AG04449 (cell line): ENCODE data around the gene CPNE1.

Source experiments
- CTCF ChIA-PET: fragments of 350-600 bp; formaldehyde crosslinking; extraction: SDS; loops from one replicate; lab custom pipeline; 2021; ENCODE audit warnings: antibody characterized with exemption; lab: Yijun Ruan, JAX
- POLR2A ChIA-PET: fragments of 400-600, 350-600 bp; formaldehyde crosslinking; extraction: SDS; loops from one replicate; lab custom pipeline; 2020; ENCODE audit warnings: antibody characterized with exemption, inconsistent platforms; lab: Yijun Ruan, JAX
- DNase-seq: peaks from one replicate; pipeline ENCODE4 v3.0.0-alpha.2; 2010; ENCODE audit warnings: low read depth, low spot score
- H3K4me3 ChIP-seq: 2 replicates; pipeline ENCODE4 v1.5.1; 2011; ENCODE audit warnings: low read depth, mild to moderate bottlenecking, control low read depth, low read length
- CTCF ChIP-seq: IDR thresholded peaks from one replicate; pipeline ENCODE4 v1.5.1; 2011; ENCODE audit warnings: mild to moderate bottlenecking, moderate library complexity, low read length, control low read depth, inconsistent platforms; ENCODE audit not compliant: insufficient read depth; ENCODE audit errors: missing control alignments

The CPNE1 gene

GRCh38 chr20:35702051-35702823 lies 37.5 kb upstream of the CPNE1 start:
- no peak for TF ChIP-seq CTCF
- H3K4me3 ChIP-seq = no peak overlapping the region
- ChIA-PET CTCF (interaction anchor here (0.6 to 2.3 kb wide), 5 partner anchors 9 to 182 kb away, joined by 3 to 6 read pairs (median 3); no protein-coding TSS in a partner anchor), POLR2A (interaction anchor here (0.5 to 1.5 kb wide), 2 partner anchors 40 to 183 kb away, joined by 3 to 8 read pairs; partner anchors contain the start of gene RBM39)
- no peak for DNase-seq

GRCh38 chr20:35700625-35701148 lies 36.0 kb upstream of the CPNE1 start:
- DNase-seq = no peak
- peak overlapping the region; percentile 98; the same call in 1 of the 2 replicates for H3K4me3 ChIP-seq
- TF ChIP-seq CTCF = no peak
- ChIA-PET CTCF (interaction anchor here (1.0 to 1.7 kb wide), 2 partner anchors 10 to 184 kb away, joined by 3 to 6 read pairs; no protein-coding TSS in a partner anchor), POLR2A (interaction anchor here (1.4 kb wide), 1 partner anchor 184 kb away, joined by 5 read pairs; no protein-coding TSS in a partner anchor)

GRCh38 chr20:35699957-35700624 lies 35.4 kb upstream of the CPNE1 start:
- CTCF ChIA-PET = interaction anchor here (0.6 to 1.7 kb wide), 4 partner anchors 10 to 185 kb away, joined by 3 to 6 read pairs (median 3); no protein-coding TSS in a partner anchor

GRCh38 chr20:35699127-35699956 lies 34.6 kb upstream of the CPNE1 start, which contains the start of the genes NFS1 and ROMO1:
Gene NFS1, minus strand, starts transcription at chr20:35699352. Its CDS starts 64 bp downstream, at chr20:35699288.
Gene ROMO1, plus strand, starts transcription at chr20:35699405. Its CDS starts 228 bp downstream, at chr20:35699633.
- POLR2A ChIA-PET = interaction anchor here (1.0 to 1.4 kb wide), 3 partner anchors 12 to 185 kb away, joined by 3 to 5 read pairs (median 4); no protein-coding TSS in a partner anchor
- DNase-seq = no peak
- peak within 1 kb of the TSS; percentile 98 for H3K4me3 ChIP-seq
- peak; percentile 40 for TF ChIP-seq CTCF
- CTCF ChIA-PET = interaction anchor here (0.6 to 1.7 kb wide), 3 partner anchors 9 to 185 kb away, joined by 3 to 6 read pairs (median 3); no protein-coding TSS in a partner anchor

More at GRCh38 chr20:35699957-35700624, 35.4 kb upstream of the CPNE1 start:
- POLR2A ChIA-PET = interaction anchor here (1.0 to 1.4 kb wide), 2 partner anchors 11 to 184 kb away, joined by 4 to 5 read pairs; no protein-coding TSS in a partner anchor
- TF ChIP-seq CTCF = no peak
- peak overlapping the region; percentile 98 for H3K4me3 ChIP-seq
- no peak for DNase-seq

- DNase-seq = no peak
- TF ChIP-seq CTCF = no peak
- peak overlapping the region; percentile 98 for H3K4me3 ChIP-seq
- CTCF ChIA-PET = no interaction called here
- POLR2A ChIA-PET = interaction anchor here (1.0 kb wide), 1 partner anchor 44 kb away, joined by 3 read pairs; no protein-coding TSS in a partner anchor
Measured at GRCh38 chr20:35698298-35699126, 33.8 kb upstream of the CPNE1 start.
